ENCODE data around the gene KREMEN1.

DNA sequence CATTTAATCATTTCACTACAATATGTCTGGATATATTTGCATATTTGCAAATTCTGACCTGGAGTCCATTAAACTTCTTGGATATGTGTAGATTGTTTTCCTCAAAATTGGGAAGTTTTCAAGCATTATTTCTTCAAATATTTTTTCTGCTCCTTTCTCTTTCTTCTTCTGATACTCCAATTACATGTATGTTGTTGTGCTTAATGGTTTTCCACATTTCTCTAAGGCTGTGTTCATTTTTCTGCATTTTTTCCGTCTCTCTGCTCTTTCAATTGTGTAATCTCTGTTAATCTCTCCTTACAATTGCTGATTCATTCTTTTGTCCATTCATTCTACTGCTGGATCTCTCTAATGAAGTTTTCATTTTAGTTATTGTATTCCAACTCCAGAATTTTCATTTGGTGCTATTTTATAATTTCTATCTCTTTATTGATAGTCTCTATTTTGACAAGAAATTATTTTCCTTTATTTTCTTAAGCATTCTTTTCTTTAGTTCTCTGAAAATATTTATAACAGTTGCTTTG is 102.5 kb downstream of the KREMEN1 start:
- no peak for TF ChIP-seq EZH2 (IDR thresholded peaks at IDR 0.05)
- TF ChIP-seq POLR2AphosphoS5 (IDR thresholded peaks at IDR 0.05; ENCODE audit: borderline replicate concordance, low read depth, low read length): no peak
- TF ChIP-seq FOXP2 (optimal IDR thresholded peaks at IDR 0.05; ENCODE audit: control extremely low read depth, extremely low read length, insufficient read depth): no peak

Measured in SK-N-MC (cell line).